CD14-positive monocyte (primary cell): Measurements from ENCODE around the gene ASTN2. TPM values are rescaled to one million over a fixed set of nuclear protein-coding genes. Genes with fewer than 3 reads are reported as not detected.

Source experiments
- DNase-seq, 3 donors: peaks; one replicate each; pipeline ENCODE4 v3.0.0-alpha.2; 2011 to 2022
- H2AFZ ChIP-seq: 2 replicates; pipeline ENCODE4 v1.6.0; 2012; ENCODE audit warnings: mild to moderate bottlenecking, low read depth, low read length, inconsistent platforms; ENCODE audit not compliant: insufficient read depth, poor library complexity, severe bottlenecking
- H3K27ac ChIP-seq, 2 donors: 1 replicate in 1 of 2; 2 replicates in 1 of 2; pipeline ENCODE4 v1.5.1; 2012 to 2013; ENCODE audit warnings: low read length in 2 of 2, control low read depth in 1 of 2, inconsistent platforms in 1 of 2, low read depth in 1 of 2, mild to moderate bottlenecking in 1 of 2
- H3K27me3 ChIP-seq, 2 donors: one replicate each; pipeline versions ENCODE4 v1.6.0 to v1.6.1; 2011 to 2013; ENCODE audit warnings: low read length in 2 of 2; ENCODE audit not compliant: control insufficient read depth in 2 of 2, insufficient read depth in 2 of 2
- H3K36me3 ChIP-seq, 2 donors: replicated peaks in 1 of 2; 1 replicate in 1 of 2; 2 replicates in 1 of 2; pipeline versions ENCODE4 v1.5.1 to v1.6.1; 2012 to 2013; ENCODE audit warnings: low read length in 2 of 2, control low read depth in 1 of 2, inconsistent platforms in 1 of 2, mild to moderate bottlenecking in 1 of 2; ENCODE audit not compliant: insufficient read depth in 2 of 2, control insufficient read depth in 1 of 2
- H3K4me1 ChIP-seq, 2 donors: 1 replicate in 1 of 2; 2 replicates in 1 of 2; pipeline versions ENCODE4 v1.5.1 to v1.6.1; 2012 to 2013; ENCODE audit warnings: low read length in 2 of 2, control low read depth in 1 of 2, inconsistent platforms in 1 of 2, mild to moderate bottlenecking in 1 of 2, moderate library complexity in 1 of 2; ENCODE audit not compliant: insufficient read depth in 2 of 2, control insufficient read depth in 1 of 2
- H3K4me2 ChIP-seq: replicated peaks from 2 replicates; pipeline ENCODE3; 2012; ENCODE audit warnings: low read length, moderate library complexity, mild to moderate bottlenecking; ENCODE audit not compliant: poor library complexity, severe bottlenecking; ENCODE audit errors: extremely low read depth
- H3K4me3 ChIP-seq, 3 experiments: fragments of 200-600 bp in 1 of 3; sonication (generic) in 1 of 3; replicated peaks in 1 of 3; 1 replicate in 2 of 3; 2 replicates in 1 of 3; pipeline ENCODE4 v1.5.1; 2011 to 2013; ENCODE audit warnings: low read length in 3 of 3, mild to moderate bottlenecking in 3 of 3, control low read depth in 2 of 3, low read depth in 2 of 3, inconsistent platforms in 1 of 3, moderate library complexity in 1 of 3
- H3K79me2 ChIP-seq: 2 replicates; pipeline ENCODE4 v1.6.0; 2012; ENCODE audit warnings: mild to moderate bottlenecking, control low read depth, inconsistent platforms, low read length, moderate library complexity; ENCODE audit not compliant: insufficient read depth
- H3K9ac ChIP-seq: 2 replicates; pipeline ENCODE4 v1.6.0; 2017; ENCODE audit warnings: low read length, mild to moderate bottlenecking; ENCODE audit not compliant: insufficient read depth, poor library complexity, severe bottlenecking
- H3K9me3 ChIP-seq, 2 donors: replicated peaks in 1 of 2; 1 replicate in 1 of 2; 2 replicates in 1 of 2; pipeline versions ENCODE4 v1.5.1 to v1.6.1; 2012 to 2013; ENCODE audit warnings: low read length in 2 of 2, control low read depth in 1 of 2; ENCODE audit not compliant: control insufficient read depth in 1 of 2, insufficient read depth in 1 of 2
- H4K20me1 ChIP-seq: 2 replicates; pipeline ENCODE4 v1.6.0; 2012; ENCODE audit warnings: mild to moderate bottlenecking, low read length, control low read depth, moderate library complexity; ENCODE audit not compliant: insufficient read depth
- H3K27ac Mint-ChIP-seq, 7 donors: one replicate each; pipeline ENCODE4 v1.8.0; 2020; ENCODE audit warnings: mild to moderate bottlenecking in 7 of 7, mixed read lengths in 7 of 7, moderate library complexity in 6 of 7, inconsistent platforms in 2 of 7
- H3K27me3 Mint-ChIP-seq, 3 donors: one replicate each; pipeline ENCODE4 v1.8.0; 2021 to 2022; ENCODE audit warnings: low read depth in 3 of 3, mild to moderate bottlenecking in 3 of 3, mixed read lengths in 3 of 3, moderate library complexity in 3 of 3, inconsistent platforms in 1 of 3
- H3K36me3 Mint-ChIP-seq, 2 donors: one replicate each; pipeline ENCODE4 v1.8.0; 2020; ENCODE audit warnings: mixed read lengths in 2 of 2, inconsistent platforms in 1 of 2, mild to moderate bottlenecking in 1 of 2
- H3K4me1 Mint-ChIP-seq: one replicate; pipeline ENCODE4 v1.8.0; 2020; ENCODE audit warnings: mild to moderate bottlenecking, mixed read lengths
- H3K4me3 Mint-ChIP-seq, 2 donors: one replicate each; pipeline ENCODE4 v1.8.0; 2020; ENCODE audit warnings: mild to moderate bottlenecking in 2 of 2, mixed read lengths in 2 of 2, moderate library complexity in 1 of 2
- H3K9me3 Mint-ChIP-seq, 7 donors: one replicate each; pipeline ENCODE4 v1.8.0; 2020 to 2022; ENCODE audit warnings: mixed read lengths in 7 of 7, mild to moderate bottlenecking in 6 of 7, moderate library complexity in 6 of 7, inconsistent platforms in 2 of 7
- WGBS: methylation state at CpG from one replicate; pipeline ENCODE4 v1.1.5; 2013; ENCODE audit warnings: missing lambda C conversion rate; ENCODE audit not compliant: insufficient coverage; 5-methylcytosine and 5-hydroxymethylcytosine counted together
- intact Hi-C, 2 donors: fragments of 100-400 bp; cut with micrococcal nuclease; formaldehyde crosslinking; loops; one replicate each; pipeline versions ENCODE4 v1.15.0 to v1.15.1; 2023
- polyA plus RNA-seq, 3 donors: library from polyadenylated mRNA; depleted of rRNA in 1 of 3; unstranded in 2 of 3; stranded (reverse) in 1 of 3; fragments of 300-500 nt in 2 of 3; fragments of >200 nt in 1 of 3; fragmentation: Illumina TruSeq in 2 of 3; gene quantifications; 1 replicate in 2 of 3; 2 replicates in 1 of 3; pipeline ENCODE4 v1.2.3, GENCODE V29; 2012 to 2021
- TF ChIP-seq, protein P1 (sequence below): fragments of 200-600 bp; IDR thresholded peaks from one replicate; pipeline ENCODE4 v1.8.0; 2022; ENCODE audit warnings: antibody characterized with exemption, mild to moderate bottlenecking

ASTN2 gene
- polyA plus RNA-seq, 3 donors: not detected

DNA sequence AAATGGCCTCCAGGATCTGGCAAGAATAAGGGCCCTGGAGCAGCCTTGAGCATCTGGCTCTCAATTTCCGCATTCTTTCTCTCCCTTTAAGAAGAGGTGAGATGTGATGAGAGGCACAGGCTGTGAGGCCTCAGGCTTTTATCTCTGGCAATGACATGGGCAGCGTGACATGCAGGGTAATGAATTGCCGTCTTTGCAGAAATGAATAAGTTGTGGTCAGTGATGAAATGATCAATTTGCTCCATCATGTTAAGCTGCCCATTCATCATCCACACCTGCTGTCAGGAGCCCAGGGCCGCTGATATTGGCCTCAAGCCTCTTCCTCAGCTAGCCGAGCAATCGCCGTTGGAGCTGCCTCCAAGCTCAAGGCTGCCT, 462.4 kb downstream of the ASTN2 start:
- Mint-ChIP-seq H3K36me3 (no peaks in the 10 kb centered on the region), H3K27ac (no peak overlapping the region), H3K4me1 (peaks cover 24% of the 10 kb centered on the region), H3K9me3 (peaks cover 0 to 3% (median 2%) of the 10 kb centered on the region in 7 donors), H3K27me3 (no peaks in the 10 kb centered on the region), H3K4me3 (no peak overlapping the region)
- no peaks in the 10 kb centered on the region for H3K27me3 ChIP-seq
- no peak for DNase-seq
- WGBS: 97% methylated on average over 4 of the region's 7 CpGs
- no peak overlapping the region for H3K4me3 ChIP-seq
- no peaks in the 10 kb centered on the region for H3K9me3 ChIP-seq
- TF ChIP-seq, protein P1, sequence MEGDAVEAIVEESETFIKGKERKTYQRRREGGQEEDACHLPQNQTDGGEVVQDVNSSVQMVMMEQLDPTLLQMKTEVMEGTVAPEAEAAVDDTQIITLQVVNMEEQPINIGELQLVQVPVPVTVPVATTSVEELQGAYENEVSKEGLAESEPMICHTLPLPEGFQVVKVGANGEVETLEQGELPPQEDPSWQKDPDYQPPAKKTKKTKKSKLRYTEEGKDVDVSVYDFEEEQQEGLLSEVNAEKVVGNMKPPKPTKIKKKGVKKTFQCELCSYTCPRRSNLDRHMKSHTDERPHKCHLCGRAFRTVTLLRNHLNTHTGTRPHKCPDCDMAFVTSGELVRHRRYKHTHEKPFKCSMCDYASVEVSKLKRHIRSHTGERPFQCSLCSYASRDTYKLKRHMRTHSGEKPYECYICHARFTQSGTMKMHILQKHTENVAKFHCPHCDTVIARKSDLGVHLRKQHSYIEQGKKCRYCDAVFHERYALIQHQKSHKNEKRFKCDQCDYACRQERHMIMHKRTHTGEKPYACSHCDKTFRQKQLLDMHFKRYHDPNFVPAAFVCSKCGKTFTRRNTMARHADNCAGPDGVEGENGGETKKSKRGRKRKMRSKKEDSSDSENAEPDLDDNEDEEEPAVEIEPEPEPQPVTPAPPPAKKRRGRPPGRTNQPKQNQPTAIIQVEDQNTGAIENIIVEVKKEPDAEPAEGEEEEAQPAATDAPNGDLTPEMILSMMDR: no peak
- H4K20me1 ChIP-seq: no peaks in the 10 kb centered on the region
- no peak overlapping the region for H3K9ac ChIP-seq
- peaks cover 0 to 33% of the 10 kb centered on the region in 2 donors for H3K4me1 ChIP-seq
- H3K4me2 ChIP-seq: no peak overlapping the region
- intact Hi-C loops: no loop called here
- no peak overlapping the region for H3K27ac ChIP-seq
- H3K36me3 ChIP-seq: no peaks in the 10 kb centered on the region
- H3K79me2 ChIP-seq: no peaks in the 10 kb centered on the region
- H2AFZ ChIP-seq: no peak overlapping the region

DNA sequence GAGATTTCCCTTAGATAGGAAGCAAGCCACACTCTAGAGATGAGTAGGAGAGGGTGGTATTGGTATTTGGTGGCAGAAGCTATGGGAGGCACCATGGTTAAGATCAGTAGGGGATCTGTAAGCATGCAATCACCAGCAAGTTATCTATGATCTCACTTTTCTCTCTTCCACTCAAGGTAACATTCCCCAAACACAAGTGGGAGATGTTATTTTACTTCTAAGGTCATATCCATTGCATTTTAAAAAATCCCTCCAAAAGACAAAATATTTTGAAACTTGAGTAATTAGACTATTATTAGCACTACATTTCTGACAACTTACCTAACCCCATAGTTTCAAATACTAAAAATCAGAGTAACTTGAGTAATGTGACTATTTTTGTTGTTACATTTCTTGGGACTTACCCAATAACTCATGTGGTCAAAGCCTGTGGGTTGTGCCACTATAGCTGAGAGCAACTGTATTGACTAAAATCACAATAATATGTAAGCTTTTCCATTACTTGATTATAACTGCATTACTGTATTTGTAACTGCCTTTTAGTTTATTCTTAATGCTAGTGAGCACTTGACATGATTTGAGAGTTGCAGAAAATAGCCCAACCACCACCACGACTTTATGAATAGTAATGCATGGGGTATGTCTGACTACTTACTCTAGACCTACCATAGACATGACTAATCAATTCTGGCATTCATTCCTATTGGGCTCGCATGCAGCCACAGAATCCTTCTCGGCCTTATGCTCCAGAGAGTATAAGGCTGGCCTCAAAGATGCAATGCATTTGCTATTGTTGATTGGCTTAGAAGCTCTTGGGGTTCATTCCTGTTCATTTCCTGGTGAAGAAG, 463.0 kb downstream of the ASTN2 start:
- Histone ChIP-seq H3K9ac (no peak overlapping the region), H3K4me1 (peaks cover 0 to 33% of the 10 kb centered on the region in 2 donors), H3K27me3 (no peaks in the 10 kb centered on the region), H3K4me3 (no peak overlapping the region), H3K36me3 (no peaks in the 10 kb centered on the region), H3K79me2 (no peaks in the 10 kb centered on the region), H3K9me3 (no peaks in the 10 kb centered on the region), H3K4me2 (no peak overlapping the region), H2AFZ (no peak overlapping the region), H3K27ac (no peak overlapping the region), H4K20me1 (no peaks in the 10 kb centered on the region)
- WGBS: 93% methylated on average over 2 of the region's 3 CpGs
- DNase-seq: no peak
- Mint-ChIP-seq H3K27ac (peak overlapping the region in 3 of 7 donors; percentile 10 to 61 (median 54)), H3K4me3 (no peak overlapping the region), H3K36me3 (no peaks in the 10 kb centered on the region), H3K9me3 (peaks cover 0 to 3% (median 2%) of the 10 kb centered on the region in 7 donors), H3K4me1 (peaks cover 25% of the 10 kb centered on the region), H3K27me3 (no peaks in the 10 kb centered on the region)
- TF ChIP-seq, protein P1: no peak
- intact Hi-C loops: no loop called here
